NT2/D1 (cell line): ENCODE data around the gene SLC27A1.
A peak's percentile ranks its signal among the peaks of the same experiment; 100 is the strongest.

Experiments used
- DNase-seq: peaks from one replicate; pipeline ENCODE4 v3.0.0-alpha.2; 2011; ENCODE audit warnings: low read depth, low spot score
- H3K27me3 ChIP-seq: 2 replicates; pipeline ENCODE4 v1.6.0; 2011; ENCODE audit warnings: mild to moderate bottlenecking; ENCODE audit not compliant: insufficient read length, insufficient read depth
- H3K36me3 ChIP-seq: 2 replicates; pipeline ENCODE4 v1.6.1; 2011; ENCODE audit warnings: mild to moderate bottlenecking, low read length, mixed read lengths; ENCODE audit not compliant: insufficient read depth, insufficient read length
- H3K4me1 ChIP-seq: 2 replicates; pipeline ENCODE4 v1.5.1; 2011; ENCODE audit not compliant: insufficient read depth, insufficient read length
- H3K4me3 ChIP-seq: 2 replicates; pipeline ENCODE4 v1.5.1; 2011; ENCODE audit warnings: low read depth; ENCODE audit not compliant: insufficient read length
- H3K9ac ChIP-seq: 2 replicates; pipeline ENCODE4 v1.6.0; 2011; ENCODE audit warnings: low read depth; ENCODE audit not compliant: insufficient read length
- H3K9me3 ChIP-seq: 2 replicates; pipeline ENCODE4 v1.5.1; 2011; ENCODE audit warnings: mild to moderate bottlenecking, low read length; ENCODE audit not compliant: insufficient read depth
- SUZ12 ChIP-seq: IDR thresholded peaks from 2 replicates; pipeline ENCODE4 v1.6.1; 2011; ENCODE audit not compliant: insufficient read length, insufficient read depth; ENCODE audit errors: extremely low read depth
- YY1 ChIP-seq: IDR thresholded peaks from 2 replicates; pipeline ENCODE4 v1.6.1; 2011; ENCODE audit not compliant: insufficient read length, insufficient read depth
- ZNF274 ChIP-seq: IDR thresholded peaks from 2 replicates; pipeline ENCODE4 v1.6.1; 2011; ENCODE audit warnings: mild to moderate bottlenecking, low read depth, low read length

SLC27A1 gene

GRCh38 chr19:17470068-17470841 is at the start of gene SLC27A1:
Gene SLC27A1, plus strand, starts transcription at chr19:17470524. Its CDS starts 17 bp downstream, at chr19:17470541.
- TF ChIP-seq SUZ12 (no peak), YY1 (no peak), ZNF274 (no peak)
- Histone ChIP-seq H3K4me3 (peak within 1 kb of the TSS; percentile 72), H3K36me3 (no peaks in the 10 kb centered on the region), H3K9me3 (no peaks in the 10 kb centered on the region), H3K4me1 (peaks cover 10% of the 10 kb centered on the region), H3K9ac (peak within 1 kb of the TSS; percentile 84), H3K27me3 (peaks cover 17% of the 10 kb centered on the region)
- peak; percentile 98 for DNase-seq

GRCh38 chr19:17421942-17422341 is 48.4 kb upstream of the SLC27A1 start:
- TF ChIP-seq ZNF274 = no peak
- no peak for TF ChIP-seq SUZ12
- TF ChIP-seq YY1 = no peak
- Histone ChIP-seq H3K4me1 (peaks cover 13% of the 10 kb centered on the region), H3K36me3 (peaks cover 11% of the 10 kb centered on the region), H3K9ac (no peak overlapping the region), H3K9me3 (no peaks in the 10 kb centered on the region), H3K27me3 (peaks cover 8% of the 10 kb centered on the region), H3K4me3 (no peak overlapping the region)
- DNase-seq = no peak

- peak overlapping the region; percentile 32 for H3K9ac ChIP-seq
- peaks cover 8% of the 10 kb centered on the region for H3K27me3 ChIP-seq
- peaks cover 11% of the 10 kb centered on the region for H3K36me3 ChIP-seq
- H3K9me3 ChIP-seq = no peaks in the 10 kb centered on the region
- H3K4me3 ChIP-seq = no peak overlapping the region
- peaks cover 13% of the 10 kb centered on the region for H3K4me1 ChIP-seq
- no peak for TF ChIP-seq ZNF274
- TF ChIP-seq YY1 = no peak
- no peak for TF ChIP-seq SUZ12
- DNase-seq = no peak
Observed at GRCh38 chr19:17423429-17424208, 46.7 kb upstream of the SLC27A1 start.

GRCh38 chr19:17424743-17425365 is 45.5 kb upstream of the SLC27A1 start:
- peak overlapping the region; percentile 11 for H3K4me3 ChIP-seq
- DNase-seq = no peak
- H3K9ac ChIP-seq = peak overlapping the region; percentile 61
- TF ChIP-seq ZNF274 = no peak
- TF ChIP-seq YY1 = no peak
- no peak for TF ChIP-seq SUZ12
- peaks cover 8% of the 10 kb centered on the region for H3K27me3 ChIP-seq
- H3K36me3 ChIP-seq = peaks cover 11% of the 10 kb centered on the region
- H3K4me1 ChIP-seq = peaks cover 11% of the 10 kb centered on the region
- no peaks in the 10 kb centered on the region for H3K9me3 ChIP-seq

- H3K4me3 ChIP-seq = no peak overlapping the region
- TF ChIP-seq SUZ12 (no peak), ZNF274 (no peak), YY1 (no peak)
- H3K36me3 ChIP-seq = no peaks in the 10 kb centered on the region
Observed at GRCh38 chr19:17429641-17430113, 40.6 kb upstream of the SLC27A1 start.

GRCh38 chr19:17431417-17431816 is 38.9 kb upstream of the SLC27A1 start:
- DNase-seq = no peak
- Histone ChIP-seq H3K36me3 (no peaks in the 10 kb centered on the region), H3K9ac (no peak overlapping the region), H3K27me3 (no peaks in the 10 kb centered on the region), H3K9me3 (no peaks in the 10 kb centered on the region), H3K4me1 (no peaks in the 10 kb centered on the region), H3K4me3 (no peak overlapping the region)
- TF ChIP-seq YY1 = no peak
- TF ChIP-seq SUZ12 = no peak
- TF ChIP-seq ZNF274 = no peak

More at GRCh38 chr19:17429641-17430113, 40.6 kb upstream of the SLC27A1 start:
- Histone ChIP-seq H3K27me3 (no peaks in the 10 kb centered on the region), H3K9me3 (no peaks in the 10 kb centered on the region), H3K4me1 (no peaks in the 10 kb centered on the region), H3K9ac (no peak overlapping the region)
- DNase-seq = no peak
